GM23338 (cell line): ENCODE data around the gene ZBTB7C. TPM values are rescaled to one million over a fixed set of nuclear protein-coding genes. Genes with fewer than 3 reads are reported as not detected.
A peak's percentile ranks its signal among the peaks of the same experiment; 100 is the strongest.

ENCODE experiments used
- ATAC-seq: fragments of 200-7000 bp; cut with Tn5 transposase; 3 replicates; pipeline ENCODE4 v1.9.1; 2020
- DNase-seq: peaks from one replicate; pipeline ENCODE4 v3.0.0-alpha.2; 2015; ENCODE audit warnings: low spot score
- H2AFZ ChIP-seq: fragments of 200-600 bp; sonication (generic); 2 replicates; pipeline ENCODE4 v1.8.0; 2016; ENCODE audit warnings: antibody characterized with exemption, mild to moderate bottlenecking, moderate library complexity
- H3F3A ChIP-seq: fragments of 200-600 bp; sonication (generic); replicated peaks from 2 replicates; pipeline ENCODE4 v1.8.0; 2017; ENCODE audit warnings: antibody characterized with exemption, mixed run types, low read depth
- H3K27ac ChIP-seq: fragments of 200-600 bp; sonication (generic); 2 replicates; pipeline ENCODE4 v1.6.1; 2016; ENCODE audit warnings: low read depth
- H3K27me3 ChIP-seq: fragments of 200-600 bp; sonication (generic); 2 replicates; pipeline ENCODE4 v1.8.0; 2016; ENCODE audit warnings: mild to moderate bottlenecking, mixed run types, moderate library complexity; ENCODE audit not compliant: insufficient read depth
- H3K36me3 ChIP-seq: fragments of 200-600 bp; sonication (generic); 2 replicates; pipeline ENCODE4 v1.8.0; 2016; ENCODE audit warnings: mild to moderate bottlenecking; ENCODE audit not compliant: insufficient read depth
- H3K4me1 ChIP-seq: fragments of 200-600 bp; sonication (generic); 2 replicates; pipeline ENCODE4 v1.8.0; 2016; ENCODE audit warnings: mild to moderate bottlenecking, moderate library complexity; ENCODE audit not compliant: insufficient read depth
- H3K4me2 ChIP-seq: fragments of 200-600 bp; sonication (generic); 2 replicates; pipeline ENCODE4 v1.7.1; 2017; ENCODE audit warnings: mixed run types
- H3K4me3 ChIP-seq: fragments of 200-600 bp; sonication (generic); 2 replicates; pipeline ENCODE4 v1.6.1; 2016; ENCODE audit warnings: mixed run types
- H3K79me2 ChIP-seq: fragments of 200-600 bp; sonication (generic); replicated peaks from 2 replicates; pipeline ENCODE4 v1.8.0; 2017; ENCODE audit warnings: mild to moderate bottlenecking; ENCODE audit not compliant: insufficient read depth
- H3K9me2 ChIP-seq: fragments of 200-600 bp; sonication (generic); 2 replicates; pipeline ENCODE4 v1.8.0; 2017; ENCODE audit not compliant: insufficient read depth
- H4K20me1 ChIP-seq: fragments of 200-600 bp; sonication (generic); replicated peaks from 2 replicates; pipeline ENCODE4 v1.8.0; 2017; ENCODE audit warnings: mild to moderate bottlenecking; ENCODE audit not compliant: insufficient read depth
- H3K27ac Mint-ChIP-seq: 2 replicates; pipeline ENCODE4 v1.8.0; 2020; ENCODE audit warnings: inconsistent platforms, mild to moderate bottlenecking, moderate library complexity, mixed read lengths
- H3K27me3 Mint-ChIP-seq: 3 replicates; pipeline ENCODE4 v1.8.0; 2022; ENCODE audit warnings: low read depth, mild to moderate bottlenecking, moderate library complexity, mixed read lengths, inconsistent platforms; ENCODE audit not compliant: insufficient read depth, poor library complexity
- H3K36me3 Mint-ChIP-seq: 3 replicates; pipeline ENCODE4 v1.8.0; 2021; ENCODE audit warnings: low read depth, mild to moderate bottlenecking, inconsistent platforms, moderate library complexity, mixed read lengths
- H3K4me1 Mint-ChIP-seq: 3 replicates; pipeline ENCODE4 v1.8.0; 2020; ENCODE audit warnings: mild to moderate bottlenecking, inconsistent platforms, mixed read lengths
- H3K4me3 Mint-ChIP-seq: 3 replicates; pipeline ENCODE4 v1.8.0; 2021; ENCODE audit warnings: moderate library complexity, mild to moderate bottlenecking, inconsistent platforms, mixed read lengths
- H3K9me3 Mint-ChIP-seq: 3 replicates; pipeline ENCODE4 v1.8.0; 2020; ENCODE audit warnings: moderate library complexity, mild to moderate bottlenecking, inconsistent platforms, mixed read lengths
- CREB1 ChIP-seq: fragments of 250-450 bp; sonication (Bioruptor Pico); IDR thresholded peaks from 2 replicates; pipeline ENCODE4 v1.5.0; 2020; ENCODE audit warnings: low read depth, mild to moderate bottlenecking, moderate library complexity
- CTCF ChIP-seq, 2 experiments: fragments of 200-600 bp in 1 of 2; sonication (generic) in 1 of 2; conservative IDR thresholded peaks; 2 replicates each; pipeline versions ENCODE4 v1.5.1 to v1.6.1; 2016 to 2017; ENCODE audit warnings: antibody characterized with exemption in 2 of 2, low read depth in 2 of 2, mild to moderate bottlenecking in 2 of 2, moderate library complexity in 1 of 2
- EZH2 ChIP-seq: fragments of 200-600 bp; sonication (generic); IDR thresholded peaks from one replicate; pipeline ENCODE4 v1.8.0; 2017; ENCODE audit warnings: antibody characterized with exemption, mild to moderate bottlenecking, low read depth; ENCODE audit not compliant: unreplicated experiment
- EZH2phosphoT487 ChIP-seq: fragments of 200-600 bp; sonication (generic); IDR thresholded peaks from one replicate; pipeline ENCODE4 v1.8.1; 2018; ENCODE audit warnings: antibody characterized with exemption; ENCODE audit not compliant: unreplicated experiment
- JUNB ChIP-seq: IDR thresholded peaks from one replicate; pipeline ENCODE4 v1.6.1; 2016; ENCODE audit warnings: antibody characterized with exemption; ENCODE audit not compliant: unreplicated experiment
- POLR2AphosphoS5 ChIP-seq: IDR thresholded peaks from 2 replicates; pipeline ENCODE4 v1.6.1; 2016; ENCODE audit warnings: antibody characterized with exemption, low read depth
- REST ChIP-seq: IDR thresholded peaks from one replicate; pipeline ENCODE4 v1.6.1; 2018; ENCODE audit warnings: antibody characterized with exemption; ENCODE audit not compliant: unreplicated experiment
- STAT1 ChIP-seq: IDR thresholded peaks from one replicate; pipeline ENCODE4 v1.6.1; 2016; ENCODE audit warnings: antibody characterized with exemption; ENCODE audit not compliant: unreplicated experiment
- ZNF114 ChIP-seq: fragments of 250-450 bp; sonication (Bioruptor Pico); IDR thresholded peaks from 2 replicates; pipeline ENCODE4 v1.5.0; 2020; ENCODE audit warnings: mild to moderate bottlenecking, moderate library complexity
- ZNF331 ChIP-seq: fragments of 250-450 bp; sonication (Bioruptor Pico); IDR thresholded peaks from 2 replicates; pipeline ENCODE4 v1.5.0; 2020; ENCODE audit warnings: low read depth, mild to moderate bottlenecking, moderate library complexity
- polyA plus RNA-seq: library from polyadenylated mRNA; unstranded; fragments of >200 nt; fragmentation: Nextera tagmentation; extraction: Ambion mirVana; gene quantifications from 2 replicates; pipeline ENCODE4 v1.2.1, GENCODE V29; 2016
- total RNA-seq: library from RNA; depleted of rRNA; stranded (reverse); fragments of >200 nt; shearing (Covaris generic); gene quantifications from 2 replicates; pipeline ENCODE4 v1.2.3, GENCODE V29; 2014
- TF ChIP-seq, protein P1 (sequence below): IDR thresholded peaks from 2 replicates; pipeline ENCODE4 v1.6.1; 2016; ENCODE audit warnings: antibody characterized with exemption

Gene ZBTB7C
- total and polyA plus RNA-seq, 2 experiments from 2014 or later, result 0.03 to 0.14 TPM

DNA sequence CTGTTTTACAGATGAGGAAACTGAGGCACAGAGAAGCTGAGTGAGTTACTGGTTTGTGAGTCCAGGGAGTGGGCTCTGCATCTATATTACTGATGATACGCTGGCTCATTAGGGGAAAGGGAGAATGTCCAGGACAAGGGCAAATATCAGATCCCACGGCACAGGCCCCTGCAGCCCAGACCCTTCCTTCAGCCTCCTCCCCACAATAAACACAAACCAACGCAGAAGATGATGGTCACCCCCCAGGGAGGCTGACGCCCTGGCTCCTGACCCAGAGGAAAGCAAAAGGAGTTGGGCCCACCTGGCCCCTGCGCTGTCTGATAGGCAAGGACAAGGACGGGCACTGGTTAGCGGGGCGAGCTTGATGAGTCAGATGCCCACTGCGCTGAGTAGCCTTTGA is 47.7 kb upstream of the ZBTB7C start:
- DNase-seq, result no peak
- ATAC-seq, result no peak
- Mint-ChIP-seq H3K4me1 (peaks cover 3% of the 10 kb centered on the region; the same call in 1 of the 3 replicates), H3K4me3 (no peak overlapping the region), H3K9me3 (no peaks in the 10 kb centered on the region), H3K27ac (no peak overlapping the region), H3K36me3 (no peaks in the 10 kb centered on the region), H3K27me3 (no peaks in the 10 kb centered on the region)
- no peaks in the 10 kb centered on the region for H3K27me3 ChIP-seq
- no peaks in the 10 kb centered on the region for H3K79me2 ChIP-seq
- no peak overlapping the region for H3K4me3 ChIP-seq
- H3K4me1 ChIP-seq, result no peaks in the 10 kb centered on the region
- no peak overlapping the region for H2AFZ ChIP-seq
- H3K9me2 ChIP-seq, result no peaks in the 10 kb centered on the region
- no peak overlapping the region for H3K4me2 ChIP-seq
- no peaks in the 10 kb centered on the region for H3K36me3 ChIP-seq
- H3F3A ChIP-seq, result no peaks in the 10 kb centered on the region
- H3K27ac ChIP-seq, result no peak overlapping the region
- TF ChIP-seq JUNB (no peak), CTCF (conservative IDR thresholded peaks at IDR 0.05; ENCODE audit: low read depth in 2 of 2) (no peak), EZH2 (no peak), EZH2phosphoT487 (no peak)
- no peaks in the 10 kb centered on the region for H4K20me1 ChIP-seq

DNA sequence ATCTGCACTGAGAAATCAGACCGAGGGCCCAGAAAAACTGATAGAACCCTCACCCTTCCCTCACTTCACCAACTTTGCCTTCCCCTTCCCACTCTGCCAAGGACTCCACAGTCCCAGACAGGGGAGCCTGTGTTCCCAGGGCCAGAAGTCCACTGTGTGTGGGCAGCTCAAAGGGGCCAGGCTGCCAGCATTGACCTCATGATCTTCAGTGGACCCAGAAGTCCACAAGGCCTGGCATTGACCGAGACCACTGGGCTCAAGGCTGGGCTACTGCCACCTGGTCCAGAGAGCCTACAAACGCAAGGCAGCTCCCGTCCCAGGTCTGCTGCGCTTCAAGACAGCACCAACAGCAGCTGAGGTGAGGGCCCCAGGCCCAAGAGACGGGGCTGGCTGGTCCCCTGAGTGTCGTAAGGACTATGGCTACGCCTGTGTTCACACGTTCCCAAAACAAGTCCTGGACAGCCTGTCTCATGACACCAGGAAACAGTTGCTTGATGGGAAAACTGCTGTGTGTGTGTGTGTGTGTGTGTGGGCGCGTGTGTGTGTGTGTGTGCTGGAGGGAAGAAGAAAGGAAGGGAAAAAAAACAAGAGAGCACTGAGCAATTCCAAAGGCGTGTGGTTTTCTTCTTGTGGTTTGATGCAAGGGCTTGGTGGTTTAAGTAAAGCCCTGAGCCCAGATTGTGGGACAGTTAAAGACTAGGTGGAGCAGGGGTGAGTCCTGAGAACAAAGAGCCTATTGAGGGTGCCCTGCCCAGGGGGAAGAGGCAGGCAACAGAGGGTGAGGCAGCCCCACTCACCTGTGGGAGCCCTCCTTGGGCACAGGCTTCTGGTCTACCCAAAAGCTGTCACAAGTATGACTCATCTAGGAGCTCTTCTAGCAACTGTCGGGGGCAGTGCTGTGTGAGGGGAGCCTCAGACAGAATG is 46.6 kb upstream of the ZBTB7C start:
- H3K4me3 Mint-ChIP-seq, result no peak overlapping the region
- H3K4me3 ChIP-seq, result no peak overlapping the region
- H2AFZ ChIP-seq, result 0 out of 2 replicates have a peak overlapping the region, but pooled peaks have one; percentile 66
- TF ChIP-seq POLR2AphosphoS5 (no peak), EZH2phosphoT487 (no peak), CREB1 (CRISPR knock-in tag) (no peak), STAT1 (no peak), ZNF331 (CRISPR knock-in tag) (no peak), REST (no peak), ZNF114 (CRISPR knock-in tag) (no peak)
- TF ChIP-seq, protein P1, sequence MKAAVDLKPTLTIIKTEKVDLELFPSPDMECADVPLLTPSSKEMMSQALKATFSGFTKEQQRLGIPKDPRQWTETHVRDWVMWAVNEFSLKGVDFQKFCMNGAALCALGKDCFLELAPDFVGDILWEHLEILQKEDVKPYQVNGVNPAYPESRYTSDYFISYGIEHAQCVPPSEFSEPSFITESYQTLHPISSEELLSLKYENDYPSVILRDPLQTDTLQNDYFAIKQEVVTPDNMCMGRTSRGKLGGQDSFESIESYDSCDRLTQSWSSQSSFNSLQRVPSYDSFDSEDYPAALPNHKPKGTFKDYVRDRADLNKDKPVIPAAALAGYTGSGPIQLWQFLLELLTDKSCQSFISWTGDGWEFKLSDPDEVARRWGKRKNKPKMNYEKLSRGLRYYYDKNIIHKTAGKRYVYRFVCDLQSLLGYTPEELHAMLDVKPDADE, result no peak
- H3K27ac Mint-ChIP-seq, result no peak overlapping the region
- H3K4me2 ChIP-seq, result no peak overlapping the region
- H3K36me3 Mint-ChIP-seq, result no peaks in the 10 kb centered on the region
- H4K20me1 ChIP-seq, result no peaks in the 10 kb centered on the region
- H3K27me3 Mint-ChIP-seq, result peaks cover 2% of the 10 kb centered on the region
- H3K9me3 Mint-ChIP-seq, result no peaks in the 10 kb centered on the region
- ATAC-seq (no peak), DNase-seq (no peak)
- peaks cover 3% of the 10 kb centered on the region; the same call in 1 of the 3 replicates for H3K4me1 Mint-ChIP-seq
- H3K4me1 ChIP-seq, result no peaks in the 10 kb centered on the region
- H3K79me2 ChIP-seq, result no peaks in the 10 kb centered on the region
- no peaks in the 10 kb centered on the region for H3F3A ChIP-seq
- no peaks in the 10 kb centered on the region for H3K9me2 ChIP-seq
- no peaks in the 10 kb centered on the region for H3K36me3 ChIP-seq
- no peaks in the 10 kb centered on the region for H3K27me3 ChIP-seq
- H3K27ac ChIP-seq, result no peak overlapping the region
